AG04449 (cell line): ENCODE measurements around the gene ZC3H8.

Source experiments
- CTCF ChIA-PET: fragments of 350-600 bp; formaldehyde crosslinking; extraction: SDS; loops from one replicate; lab custom pipeline; 2021; ENCODE audit warnings: antibody characterized with exemption; lab: Yijun Ruan, JAX
- POLR2A ChIA-PET: fragments of 400-600, 350-600 bp; formaldehyde crosslinking; extraction: SDS; loops from one replicate; lab custom pipeline; 2020; ENCODE audit warnings: antibody characterized with exemption, inconsistent platforms; lab: Yijun Ruan, JAX
- DNase-seq: peaks from one replicate; pipeline ENCODE4 v3.0.0-alpha.2; 2010; ENCODE audit warnings: low read depth, low spot score
- H3K4me3 ChIP-seq: 2 replicates; pipeline ENCODE4 v1.5.1; 2011; ENCODE audit warnings: low read depth, mild to moderate bottlenecking, control low read depth, low read length
- TF ChIP-seq, protein P1 (sequence below): IDR thresholded peaks from one replicate; pipeline ENCODE4 v1.5.1; 2011; ENCODE audit warnings: mild to moderate bottlenecking, moderate library complexity, low read length, control low read depth, inconsistent platforms; ENCODE audit not compliant: insufficient read depth; ENCODE audit errors: missing control alignments

ZC3H8 gene

DNA sequence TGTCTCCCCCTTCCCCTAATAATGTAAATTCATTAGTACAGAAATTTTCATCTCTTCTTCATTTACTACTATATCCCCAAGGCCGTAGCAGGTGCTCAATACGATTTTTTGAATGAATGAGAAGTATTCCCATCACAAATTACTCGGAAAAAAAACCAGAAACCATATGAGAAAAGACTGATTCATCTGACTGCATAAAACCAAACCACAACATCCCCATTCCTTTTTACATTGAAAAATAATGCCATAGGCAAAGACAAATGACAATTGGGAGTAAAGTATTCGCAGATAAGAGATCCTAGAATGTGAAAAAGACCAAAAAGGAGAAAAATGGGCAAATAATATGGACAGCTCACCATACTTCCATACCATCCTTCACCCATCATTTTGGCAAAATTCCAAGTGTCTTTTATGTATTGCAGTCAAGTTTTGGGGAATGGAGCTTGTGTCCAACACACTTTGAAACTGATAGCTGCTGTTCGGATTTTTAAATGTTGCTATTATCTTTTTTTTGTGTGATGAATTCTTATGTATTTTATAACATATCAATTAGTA lies 1.5 kb downstream of the ZC3H8 start:
- DNase-seq, result no peak
- CTCF ChIA-PET, result interaction anchor here (1.4 to 4.2 kb wide), 2 partner anchors 132 to 324 kb away, joined by 3 to 15 read pairs; no protein-coding TSS in a partner anchor
- no peak overlapping the region for H3K4me3 ChIP-seq
- POLR2A ChIA-PET, result no interaction called here
- TF ChIP-seq, protein P1, sequence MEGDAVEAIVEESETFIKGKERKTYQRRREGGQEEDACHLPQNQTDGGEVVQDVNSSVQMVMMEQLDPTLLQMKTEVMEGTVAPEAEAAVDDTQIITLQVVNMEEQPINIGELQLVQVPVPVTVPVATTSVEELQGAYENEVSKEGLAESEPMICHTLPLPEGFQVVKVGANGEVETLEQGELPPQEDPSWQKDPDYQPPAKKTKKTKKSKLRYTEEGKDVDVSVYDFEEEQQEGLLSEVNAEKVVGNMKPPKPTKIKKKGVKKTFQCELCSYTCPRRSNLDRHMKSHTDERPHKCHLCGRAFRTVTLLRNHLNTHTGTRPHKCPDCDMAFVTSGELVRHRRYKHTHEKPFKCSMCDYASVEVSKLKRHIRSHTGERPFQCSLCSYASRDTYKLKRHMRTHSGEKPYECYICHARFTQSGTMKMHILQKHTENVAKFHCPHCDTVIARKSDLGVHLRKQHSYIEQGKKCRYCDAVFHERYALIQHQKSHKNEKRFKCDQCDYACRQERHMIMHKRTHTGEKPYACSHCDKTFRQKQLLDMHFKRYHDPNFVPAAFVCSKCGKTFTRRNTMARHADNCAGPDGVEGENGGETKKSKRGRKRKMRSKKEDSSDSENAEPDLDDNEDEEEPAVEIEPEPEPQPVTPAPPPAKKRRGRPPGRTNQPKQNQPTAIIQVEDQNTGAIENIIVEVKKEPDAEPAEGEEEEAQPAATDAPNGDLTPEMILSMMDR, result no peak

DNA sequence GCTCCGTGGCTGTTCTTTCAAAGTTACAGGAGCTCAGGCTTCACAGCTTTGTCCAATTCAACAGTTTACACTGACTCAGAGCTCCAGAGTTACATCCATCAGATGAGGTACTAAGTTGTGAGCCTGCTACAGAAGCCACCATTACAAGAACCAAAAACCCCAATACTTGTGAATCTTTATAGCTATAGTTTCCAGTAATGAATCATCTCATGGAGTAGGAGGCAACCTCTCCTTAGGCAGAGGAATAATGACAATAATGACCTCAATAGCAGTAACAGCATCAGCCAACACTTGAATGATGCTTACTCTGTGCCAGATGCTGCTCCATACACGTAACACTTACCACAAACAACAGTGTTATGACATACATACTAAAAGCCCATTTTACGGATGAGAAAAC lies 3.6 kb downstream of the ZC3H8 start:
- H3K4me3 ChIP-seq, result no peak overlapping the region
- CTCF ChIA-PET, result interaction anchor here (1.0 to 12.6 kb wide), 3 partner anchors 8 to 183 kb away, joined by 3 to 91 read pairs (median 3); partner anchors contain the start of gene ZC3H8
- DNase-seq, result no peak
- POLR2A ChIA-PET, result no interaction called here
- TF ChIP-seq, protein P1, result no peak

DNA sequence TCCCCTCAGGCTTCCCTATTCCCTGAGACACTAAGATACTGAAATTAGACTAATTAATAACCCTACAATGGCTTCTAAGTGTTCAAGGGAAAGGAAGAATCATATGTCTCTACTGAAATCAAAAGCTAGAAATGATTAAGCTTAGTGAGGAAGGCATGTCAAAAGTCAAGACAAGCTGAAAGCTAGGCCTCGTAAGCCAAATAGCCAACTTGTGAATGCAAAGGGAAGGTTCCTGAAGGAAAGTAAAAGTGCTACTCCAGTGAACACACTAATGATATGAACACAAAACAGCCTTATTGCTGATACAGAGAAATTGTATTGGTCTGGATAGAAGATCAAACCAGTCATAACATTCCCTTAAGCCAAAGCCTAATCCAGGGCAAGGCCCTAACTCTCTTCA lies 10.0 kb downstream of the ZC3H8 start:
- POLR2A ChIA-PET, result no interaction called here
- no peak overlapping the region for H3K4me3 ChIP-seq
- CTCF ChIA-PET, result interaction anchor here (12.6 kb wide), 1 partner anchor 14 kb away, joined by 91 read pairs; the partner anchor contains the start of gene ZC3H8
- TF ChIP-seq, protein P1, result no peak
- no peak for DNase-seq

DNA sequence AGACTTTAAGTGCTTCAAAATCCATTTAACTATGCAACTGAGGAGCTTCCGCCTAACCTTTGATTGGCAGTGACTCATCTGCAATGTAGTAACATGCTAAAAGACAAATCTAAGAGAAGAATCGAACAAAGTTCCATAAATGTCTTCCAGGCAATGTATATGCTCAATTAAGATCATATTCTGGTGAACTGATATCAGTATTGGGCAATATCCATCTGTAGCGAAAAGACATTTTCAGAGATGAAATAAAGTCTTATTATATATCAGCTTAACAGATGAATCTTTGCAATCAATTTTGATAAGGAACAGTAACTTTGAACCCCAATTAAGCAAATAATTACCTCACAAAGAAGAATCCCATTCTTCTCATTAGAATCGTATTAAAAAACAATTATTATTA lies 11.6 kb downstream of the ZC3H8 start:
- POLR2A ChIA-PET, result no interaction called here
- TF ChIP-seq, protein P1, result no peak
- H3K4me3 ChIP-seq, result no peak overlapping the region
- CTCF ChIA-PET, result interaction anchor here (0.9 to 12.6 kb wide), 3 partner anchors 16 to 357 kb away, joined by 3 to 91 read pairs (median 4); partner anchors contain the start of gene ZC3H8
- no peak for DNase-seq

DNA sequence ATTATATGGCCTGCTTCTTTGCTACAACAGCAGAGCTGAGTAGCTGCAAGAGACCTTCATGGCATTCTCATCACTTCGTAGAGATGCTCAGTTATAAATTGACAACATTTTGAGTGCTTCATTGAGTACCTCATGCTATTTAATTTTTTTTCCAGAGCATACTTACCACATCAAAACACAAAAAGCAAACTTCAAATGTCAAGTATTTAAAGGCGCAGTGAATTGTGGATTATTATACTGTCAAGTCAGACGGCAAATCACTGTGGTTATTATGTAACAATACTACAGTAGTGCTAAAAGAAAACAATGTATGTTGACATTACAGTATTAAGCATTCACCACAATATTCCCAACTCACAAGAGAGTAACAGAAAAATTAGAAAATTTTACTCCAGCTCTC lies 12.5 kb downstream of the ZC3H8 start:
- no peak overlapping the region for H3K4me3 ChIP-seq
- TF ChIP-seq, protein P1, result no peak
- POLR2A ChIA-PET, result no interaction called here
- no peak for DNase-seq
- CTCF ChIA-PET, result interaction anchor here (0.9 to 12.6 kb wide), 3 partner anchors 17 to 357 kb away, joined by 3 to 91 read pairs (median 4); partner anchors contain the start of gene ZC3H8

DNA sequence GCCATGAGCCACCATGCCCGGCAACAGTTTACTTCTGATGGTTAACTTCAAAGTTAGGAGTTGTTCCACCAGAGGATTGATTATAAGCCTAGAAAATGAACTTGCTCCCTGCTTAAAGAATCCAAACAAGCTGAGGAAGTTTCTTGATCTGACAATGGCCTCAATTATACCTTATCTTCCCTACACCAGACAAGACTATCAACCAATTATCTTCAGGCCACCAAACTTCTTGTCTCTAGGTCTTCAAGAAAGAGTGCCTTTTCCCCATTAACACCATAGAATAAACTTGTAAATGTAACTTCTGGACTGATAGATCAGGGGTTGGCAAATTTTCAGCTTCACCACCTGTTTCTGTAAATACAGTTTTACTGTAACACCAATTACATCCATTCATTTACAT lies 15.0 kb downstream of the ZC3H8 start:
- POLR2A ChIA-PET, result no interaction called here
- TF ChIP-seq, protein P1, result no peak
- no peak overlapping the region for H3K4me3 ChIP-seq
- DNase-seq, result no peak
- CTCF ChIA-PET, result interaction anchor here (1.3 to 12.6 kb wide), 2 partner anchors 12 to 19 kb away, joined by 3 to 91 read pairs; partner anchors contain the start of gene ZC3H8
